ENCODE data around the gene NTF3. TPM values are rescaled to one million over a fixed set of nuclear protein-coding genes. Genes with fewer than 3 reads are reported as not detected.

The NTF3 gene
- total RNA-seq, 1 donor = not detected

DNA sequence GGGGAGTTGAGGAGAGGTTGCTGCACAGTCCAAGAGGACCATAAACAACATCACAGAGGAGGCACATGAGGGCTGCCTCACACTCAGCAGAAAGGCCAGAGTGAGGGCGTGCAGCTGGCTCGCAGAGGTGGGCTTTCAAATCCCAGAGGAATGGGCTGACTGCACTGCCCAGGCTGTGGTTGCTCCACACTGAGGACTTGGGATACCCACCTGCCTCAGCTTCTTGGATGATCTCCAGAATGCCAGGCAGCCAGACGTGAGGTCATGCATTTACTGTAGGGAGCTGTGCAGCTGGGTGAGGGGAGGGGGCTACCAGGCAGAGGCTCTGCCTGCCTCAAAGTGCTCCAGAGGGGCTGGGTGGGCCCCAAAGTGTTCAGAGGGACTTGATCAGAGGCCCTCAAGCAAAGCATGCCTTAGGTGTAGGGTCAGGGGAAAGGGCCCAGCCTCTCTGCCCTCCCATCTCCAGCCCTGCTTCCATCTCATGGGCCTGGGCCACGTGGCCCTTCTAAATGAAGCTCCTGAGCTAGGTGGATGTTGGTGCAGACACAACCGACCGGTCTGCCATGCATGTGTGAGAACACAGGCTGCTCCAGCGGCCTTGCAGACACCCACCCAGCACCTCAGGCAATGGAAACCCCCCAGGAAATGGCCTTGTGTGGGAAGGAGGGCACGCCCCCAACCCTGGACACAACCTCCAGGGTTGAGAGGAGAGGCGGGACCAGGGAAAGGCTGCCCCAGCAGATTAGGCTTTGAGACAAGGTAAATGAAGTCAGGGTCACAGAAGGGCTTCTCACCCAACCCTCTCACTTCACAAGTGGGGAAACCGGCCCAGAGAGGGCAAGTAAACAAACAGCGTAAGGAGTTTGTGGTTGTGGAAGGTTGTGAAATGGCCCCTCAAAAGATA, 90.8 kb downstream of the NTF3 start:
- H3K4me3 ChIP-seq (ENCODE audit: low read depth, low read length) = no peak overlapping the region
- no peak for DNase-seq (ENCODE audit: low read depth)

DNA sequence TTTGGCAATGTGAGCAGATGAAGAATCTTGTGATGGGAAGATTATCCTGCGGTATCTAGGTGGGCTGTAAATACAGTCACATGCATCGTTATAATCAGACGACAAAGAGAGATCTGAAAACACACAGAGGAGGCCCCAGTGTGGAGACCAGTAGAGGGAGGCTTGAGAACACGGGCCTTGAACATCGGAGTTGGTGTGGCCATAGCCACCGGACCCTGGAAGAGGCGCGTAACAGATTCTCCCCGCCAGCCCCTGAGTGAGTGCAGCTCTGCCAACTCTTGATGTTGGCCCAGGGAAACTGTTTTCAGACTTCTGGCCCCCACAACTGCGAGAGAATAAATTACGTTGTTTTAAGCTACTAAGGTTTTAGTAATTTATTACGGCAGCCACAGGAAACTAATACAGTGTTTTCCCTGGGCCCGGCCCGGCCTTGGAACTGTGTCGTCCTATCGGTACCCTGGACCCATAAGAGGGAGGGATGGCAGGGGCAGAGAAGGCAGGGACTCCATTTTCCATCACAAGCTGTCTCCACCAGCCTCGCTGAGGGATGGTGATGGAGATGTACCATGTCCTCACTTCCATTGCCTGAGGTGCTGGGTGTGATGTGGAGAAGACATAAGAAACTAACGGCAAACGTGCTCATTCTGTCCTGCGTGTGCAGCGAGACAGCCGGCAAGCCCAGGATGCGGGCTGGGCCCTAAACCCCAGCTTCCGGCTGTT, 91.6 kb downstream of the NTF3 start:
- H3K4me3 ChIP-seq (ENCODE audit: low read depth, low read length) = no peak overlapping the region
- no peak for DNase-seq (ENCODE audit: low read depth)
- TF ChIP-seq, protein P1, sequence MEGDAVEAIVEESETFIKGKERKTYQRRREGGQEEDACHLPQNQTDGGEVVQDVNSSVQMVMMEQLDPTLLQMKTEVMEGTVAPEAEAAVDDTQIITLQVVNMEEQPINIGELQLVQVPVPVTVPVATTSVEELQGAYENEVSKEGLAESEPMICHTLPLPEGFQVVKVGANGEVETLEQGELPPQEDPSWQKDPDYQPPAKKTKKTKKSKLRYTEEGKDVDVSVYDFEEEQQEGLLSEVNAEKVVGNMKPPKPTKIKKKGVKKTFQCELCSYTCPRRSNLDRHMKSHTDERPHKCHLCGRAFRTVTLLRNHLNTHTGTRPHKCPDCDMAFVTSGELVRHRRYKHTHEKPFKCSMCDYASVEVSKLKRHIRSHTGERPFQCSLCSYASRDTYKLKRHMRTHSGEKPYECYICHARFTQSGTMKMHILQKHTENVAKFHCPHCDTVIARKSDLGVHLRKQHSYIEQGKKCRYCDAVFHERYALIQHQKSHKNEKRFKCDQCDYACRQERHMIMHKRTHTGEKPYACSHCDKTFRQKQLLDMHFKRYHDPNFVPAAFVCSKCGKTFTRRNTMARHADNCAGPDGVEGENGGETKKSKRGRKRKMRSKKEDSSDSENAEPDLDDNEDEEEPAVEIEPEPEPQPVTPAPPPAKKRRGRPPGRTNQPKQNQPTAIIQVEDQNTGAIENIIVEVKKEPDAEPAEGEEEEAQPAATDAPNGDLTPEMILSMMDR (IDR thresholded peaks at IDR 0.05; ENCODE audit: insufficient read depth, low read length) = no peak

More for the DNA sequence above, 90.8 kb downstream of the NTF3 start:
- TF ChIP-seq, protein P1 (IDR thresholded peaks at IDR 0.05; ENCODE audit: insufficient read depth, low read length) = no peak

- no peak overlapping the region for H3K4me3 ChIP-seq (ENCODE audit: low read depth, low read length)
- TF ChIP-seq, protein P1 (IDR thresholded peaks at IDR 0.05; ENCODE audit: insufficient read depth, low read length) = no peak
These were observed 92.3 kb downstream of the NTF3 start for GRCh38 chr12:5524116-5524768.

DNA sequence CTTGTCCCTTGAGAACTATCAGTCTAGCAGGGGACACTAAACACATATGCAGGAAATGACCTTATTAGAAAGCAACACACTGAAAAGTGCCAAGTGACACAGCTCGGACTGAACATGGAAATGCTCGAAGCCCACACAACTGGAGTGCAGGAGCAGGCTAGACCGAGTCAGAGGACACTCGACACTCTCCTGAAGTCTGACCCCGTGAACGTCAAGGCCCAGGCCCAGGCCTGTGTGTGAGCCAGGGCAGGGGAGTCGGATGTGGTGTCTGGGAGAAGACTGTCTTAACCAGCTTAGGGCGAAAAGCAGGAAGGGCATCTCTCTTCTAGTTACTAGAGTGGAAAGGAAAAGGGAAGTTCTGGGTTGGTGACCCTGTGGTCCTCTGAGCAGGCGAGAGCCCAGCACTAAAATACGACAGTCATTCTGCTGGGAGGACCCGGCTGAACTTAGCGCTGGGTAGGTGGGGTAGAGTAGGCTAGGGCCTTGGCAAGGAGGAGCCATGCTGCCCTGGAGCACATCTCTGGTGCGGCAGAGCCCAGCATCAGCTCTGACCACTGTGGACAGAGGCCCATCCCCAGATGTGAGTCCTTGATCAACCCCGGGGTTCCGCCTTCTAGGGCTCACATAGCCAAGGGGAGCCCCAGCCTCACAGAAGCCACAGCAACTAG, 93.0 kb downstream of the NTF3 start:
- H3K4me3 ChIP-seq (ENCODE audit: low read depth, low read length) = no peak overlapping the region
- TF ChIP-seq, protein P1 (IDR thresholded peaks at IDR 0.05; ENCODE audit: insufficient read depth, low read length) = no peak
- DNase-seq (ENCODE audit: low read depth) = no peak

More at GRCh38 chr12:5524116-5524768, 92.3 kb downstream of the NTF3 start:
- DNase-seq (ENCODE audit: low read depth) = no peak

DNA sequence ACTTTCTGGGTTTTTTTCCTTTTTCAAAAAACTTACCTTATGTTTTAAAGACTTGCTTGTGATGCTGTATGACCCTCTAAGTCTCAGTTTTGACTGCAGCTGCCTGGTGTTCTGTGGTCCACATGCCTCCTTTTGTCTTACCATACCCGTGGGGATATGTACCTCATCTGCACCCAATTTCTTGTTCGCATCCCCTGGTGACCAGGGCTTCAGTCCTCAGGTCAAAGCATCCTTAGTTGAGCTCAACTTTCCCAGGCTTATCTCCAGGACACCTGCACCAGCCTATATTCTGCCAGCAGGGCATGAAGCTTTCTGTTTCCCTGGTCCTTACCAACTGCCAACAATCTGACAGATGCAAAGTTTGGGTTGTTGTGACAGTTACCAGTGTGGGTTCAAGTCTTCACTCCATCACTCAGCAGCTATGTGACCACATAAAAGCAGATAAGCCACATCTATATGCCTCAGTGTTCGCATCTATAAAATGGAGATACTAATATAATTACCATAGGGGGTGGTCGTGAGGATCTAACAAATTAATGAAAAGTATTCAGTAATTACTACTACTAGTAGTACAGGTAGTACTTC, 94.0 kb downstream of the NTF3 start:
- no peak for DNase-seq (ENCODE audit: low read depth)
- TF ChIP-seq, protein P1 (IDR thresholded peaks at IDR 0.05; ENCODE audit: insufficient read depth, low read length) = no peak
- H3K4me3 ChIP-seq (ENCODE audit: low read depth, low read length) = no peak overlapping the region

DNA sequence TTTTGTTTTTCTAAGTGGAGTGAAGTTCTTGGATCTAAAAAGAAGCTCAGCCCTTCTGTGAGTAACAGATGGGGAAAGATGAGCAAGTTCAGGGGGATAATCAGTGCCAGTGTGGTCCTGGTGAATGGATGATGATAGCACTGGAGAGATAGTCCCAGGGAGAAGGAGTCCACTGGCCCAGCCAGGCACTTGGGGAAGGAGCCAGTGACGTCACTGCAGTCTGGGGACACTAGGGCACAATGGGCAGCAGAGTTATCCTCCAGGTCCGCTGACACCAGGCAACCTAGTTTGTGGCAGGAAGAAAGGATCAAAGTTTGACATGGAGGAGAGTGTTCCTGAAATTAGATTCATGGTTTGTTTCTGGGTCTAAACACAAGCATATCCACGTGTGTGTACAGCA, 101.5 kb downstream of the NTF3 start:
- no peak overlapping the region for H3K4me3 ChIP-seq (ENCODE audit: low read depth, low read length)
- TF ChIP-seq, protein P1 (IDR thresholded peaks at IDR 0.05; ENCODE audit: insufficient read depth, low read length) = no peak
- DNase-seq (ENCODE audit: low read depth) = no peak
